Endothelial cell (in vitro differentiated cells): ENCODE data around the gene HCN2. TPM values are rescaled to one million over a fixed set of nuclear protein-coding genes. Genes with fewer than 3 reads are reported as not detected.

Source experiments
- DNase-seq: peaks from one replicate; pipeline ENCODE4 v3.0.0; 2021; ENCODE audit warnings: low spot score
- H3K27ac Mint-ChIP-seq: one replicate; pipeline ENCODE4 v1.8.0; 2021; ENCODE audit warnings: mixed read lengths, inconsistent platforms; ENCODE audit not compliant: unreplicated experiment
- H3K27me3 Mint-ChIP-seq: one replicate; pipeline ENCODE4 v1.8.0; 2021; ENCODE audit warnings: mild to moderate bottlenecking, moderate library complexity, mixed read lengths, inconsistent platforms; ENCODE audit not compliant: unreplicated experiment
- H3K36me3 Mint-ChIP-seq: one replicate; pipeline ENCODE4 v1.8.0; 2021; ENCODE audit warnings: mild to moderate bottlenecking, low read depth, mixed read lengths, inconsistent platforms; ENCODE audit not compliant: unreplicated experiment
- H3K4me1 Mint-ChIP-seq: one replicate; pipeline ENCODE4 v1.8.0; 2021; ENCODE audit warnings: mild to moderate bottlenecking, mixed read lengths, inconsistent platforms; ENCODE audit not compliant: unreplicated experiment
- H3K4me3 Mint-ChIP-seq: one replicate; pipeline ENCODE4 v1.8.0; 2021; ENCODE audit warnings: mild to moderate bottlenecking, mixed read lengths, inconsistent platforms; ENCODE audit not compliant: unreplicated experiment
- H3K9me3 Mint-ChIP-seq: one replicate; pipeline ENCODE4 v1.8.0; 2021; ENCODE audit warnings: mixed read lengths, inconsistent platforms; ENCODE audit not compliant: unreplicated experiment
- total RNA-seq: library from RNA; stranded (reverse); fragmentation: NEBNext Ultra II Directional; extraction: Animal tissue kit (Norgen Biotek cat#: 25700); gene quantifications from one replicate; pipeline ENCODE4 v1.2.1, GENCODE V29; 2021; ENCODE audit not compliant: unreplicated experiment
- TF ChIP-seq, protein P1 (sequence below): fragments of 200-600 bp; sonication (generic); IDR thresholded peaks from one replicate; pipeline ENCODE4 v1.5.0; 2021; ENCODE audit warnings: antibody characterized with exemption; ENCODE audit not compliant: unreplicated experiment

HCN2 gene
- total RNA-seq, 1 donor from 2014 or later: 0.28 TPM

DNA sequence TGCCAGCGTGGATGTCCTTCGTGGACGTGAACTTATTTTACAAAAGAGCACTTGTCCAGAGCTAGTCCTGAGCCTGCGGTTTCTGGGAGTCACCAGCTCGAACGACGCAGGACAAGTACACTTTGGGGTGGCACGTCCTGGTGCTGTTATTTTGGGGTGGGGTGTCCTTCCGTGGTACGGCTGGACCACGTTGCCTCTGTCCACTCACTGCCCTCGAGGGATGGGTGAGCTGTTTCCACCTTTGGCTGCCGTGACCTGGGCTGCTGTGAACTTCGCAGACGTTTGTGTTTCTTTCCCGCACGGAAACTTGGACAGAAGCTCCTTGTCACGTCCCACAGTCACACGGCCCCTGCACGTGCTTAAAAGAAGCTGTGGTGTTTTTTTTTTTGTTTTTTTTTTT lies 34.9 kb upstream of the HCN2 start:
- Mint-ChIP-seq H3K4me3 (no peak overlapping the region), H3K27me3 (peaks cover 5% of the 10 kb centered on the region), H3K4me1 (no peaks in the 10 kb centered on the region), H3K9me3 (no peaks in the 10 kb centered on the region), H3K36me3 (peaks cover 3% of the 10 kb centered on the region), H3K27ac (no peak overlapping the region)
- TF ChIP-seq, protein P1, sequence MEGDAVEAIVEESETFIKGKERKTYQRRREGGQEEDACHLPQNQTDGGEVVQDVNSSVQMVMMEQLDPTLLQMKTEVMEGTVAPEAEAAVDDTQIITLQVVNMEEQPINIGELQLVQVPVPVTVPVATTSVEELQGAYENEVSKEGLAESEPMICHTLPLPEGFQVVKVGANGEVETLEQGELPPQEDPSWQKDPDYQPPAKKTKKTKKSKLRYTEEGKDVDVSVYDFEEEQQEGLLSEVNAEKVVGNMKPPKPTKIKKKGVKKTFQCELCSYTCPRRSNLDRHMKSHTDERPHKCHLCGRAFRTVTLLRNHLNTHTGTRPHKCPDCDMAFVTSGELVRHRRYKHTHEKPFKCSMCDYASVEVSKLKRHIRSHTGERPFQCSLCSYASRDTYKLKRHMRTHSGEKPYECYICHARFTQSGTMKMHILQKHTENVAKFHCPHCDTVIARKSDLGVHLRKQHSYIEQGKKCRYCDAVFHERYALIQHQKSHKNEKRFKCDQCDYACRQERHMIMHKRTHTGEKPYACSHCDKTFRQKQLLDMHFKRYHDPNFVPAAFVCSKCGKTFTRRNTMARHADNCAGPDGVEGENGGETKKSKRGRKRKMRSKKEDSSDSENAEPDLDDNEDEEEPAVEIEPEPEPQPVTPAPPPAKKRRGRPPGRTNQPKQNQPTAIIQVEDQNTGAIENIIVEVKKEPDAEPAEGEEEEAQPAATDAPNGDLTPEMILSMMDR: no peak
- no peak for DNase-seq

DNA sequence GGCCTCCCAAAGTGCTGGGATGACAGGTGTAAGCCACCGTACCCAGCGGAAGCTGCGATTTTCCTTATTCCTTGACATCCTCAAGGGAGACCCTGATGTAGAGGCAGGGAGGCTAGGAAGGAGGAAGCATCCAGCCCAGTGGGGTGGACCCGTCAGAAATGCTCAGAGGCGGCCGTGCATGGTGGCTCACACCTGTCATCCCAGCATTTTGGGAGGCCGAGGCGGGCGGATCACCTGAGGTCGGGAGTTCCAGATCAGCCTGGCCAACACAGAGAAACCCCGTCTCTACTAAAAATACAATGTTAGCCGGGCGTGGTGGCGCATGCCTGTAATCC lies 34.2 kb upstream of the HCN2 start:
- TF ChIP-seq, protein P1: no peak
- H3K27me3 Mint-ChIP-seq: peaks cover 5% of the 10 kb centered on the region
- H3K27ac Mint-ChIP-seq: no peak overlapping the region

DNA sequence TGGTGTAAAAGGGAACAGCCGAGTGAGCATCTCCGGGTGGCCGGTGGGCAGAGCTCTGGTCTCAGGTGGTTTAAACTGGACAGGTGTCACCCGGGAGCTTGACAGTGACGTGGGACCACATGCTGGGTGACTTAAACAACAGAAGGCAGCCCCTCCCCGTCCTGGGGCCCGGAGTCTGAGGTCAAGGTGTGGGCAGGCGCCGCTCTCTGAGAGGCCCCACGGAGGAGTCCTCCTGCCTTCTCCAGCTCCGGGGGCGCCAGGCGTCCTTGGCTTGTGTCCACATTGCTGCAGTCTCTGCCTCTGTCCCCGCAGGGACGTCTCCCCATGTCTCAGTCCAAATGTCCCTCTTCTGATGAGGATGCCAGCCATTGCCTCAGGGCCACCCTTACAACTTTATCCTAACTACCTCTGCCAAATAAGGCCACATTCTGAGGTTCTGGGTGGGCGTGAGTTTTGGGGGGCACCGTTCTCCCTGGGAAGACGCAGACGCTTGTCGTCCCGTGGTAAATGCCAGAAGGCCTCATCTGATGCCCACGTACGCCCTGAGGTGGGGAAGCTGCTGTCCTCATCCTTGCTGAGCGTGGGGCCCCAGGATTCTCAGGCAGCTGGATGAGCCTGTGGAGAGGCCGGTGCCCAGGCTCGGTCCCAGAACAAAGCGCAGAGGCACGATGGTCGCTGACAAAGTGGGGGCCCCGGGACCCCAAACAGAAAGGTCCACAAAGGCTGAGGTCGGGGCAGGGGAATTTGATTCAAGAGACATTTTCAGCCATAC lies 32.9 kb upstream of the HCN2 start:
- TF ChIP-seq, protein P1: no peak
- Mint-ChIP-seq H3K4me1 (no peaks in the 10 kb centered on the region), H3K27ac (no peak overlapping the region), H3K4me3 (no peak overlapping the region), H3K27me3 (peaks cover 5% of the 10 kb centered on the region), H3K36me3 (peaks cover 3% of the 10 kb centered on the region), H3K9me3 (no peaks in the 10 kb centered on the region)
- no peak for DNase-seq

More for the DNA sequence above, 34.2 kb upstream of the HCN2 start:
- no peaks in the 10 kb centered on the region for H3K4me1 Mint-ChIP-seq
- H3K36me3 Mint-ChIP-seq: peaks cover 3% of the 10 kb centered on the region
- no peak overlapping the region for H3K4me3 Mint-ChIP-seq
- DNase-seq: no peak
- no peaks in the 10 kb centered on the region for H3K9me3 Mint-ChIP-seq

DNA sequence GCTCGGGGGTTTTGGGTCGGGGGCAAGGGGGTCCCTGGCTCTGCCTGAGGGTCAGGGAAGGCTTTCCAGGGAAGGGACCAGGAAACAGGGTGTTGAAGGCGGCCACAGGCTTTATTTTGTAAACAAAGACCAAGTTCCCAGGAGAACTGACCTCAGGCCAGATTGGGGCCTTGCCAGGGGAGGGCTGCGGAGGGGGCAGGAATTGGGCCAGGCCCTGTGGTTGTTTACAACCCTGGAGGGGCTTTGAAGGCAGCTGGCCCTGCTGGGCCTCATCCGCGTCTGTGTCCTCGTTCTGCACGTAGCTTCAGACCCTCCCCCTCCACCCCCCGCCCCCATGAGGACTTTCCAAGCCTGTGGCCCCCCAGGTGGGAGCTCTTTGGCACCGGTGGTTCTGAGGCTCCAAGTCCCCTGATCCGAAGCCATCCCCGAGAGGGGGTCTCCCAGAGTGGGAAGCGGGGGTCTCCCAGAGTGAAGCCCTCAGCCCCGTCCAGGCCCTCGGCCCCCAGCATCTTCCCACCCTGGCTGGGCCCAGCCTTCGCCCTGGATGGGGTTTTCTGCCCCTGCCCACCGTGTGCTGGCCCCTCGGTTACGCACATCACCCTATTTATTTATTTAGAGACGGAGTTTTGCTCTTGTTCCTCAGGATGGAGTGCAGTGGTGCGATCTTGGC lies 30.8 kb upstream of the HCN2 start:
- Mint-ChIP-seq H3K9me3 (no peaks in the 10 kb centered on the region), H3K27me3 (peaks cover 8% of the 10 kb centered on the region), H3K27ac (peak overlapping the region; percentile 57), H3K4me1 (no peaks in the 10 kb centered on the region), H3K36me3 (peaks cover 9% of the 10 kb centered on the region), H3K4me3 (no peak overlapping the region)
- no peak for DNase-seq
- TF ChIP-seq, protein P1: no peak

DNA sequence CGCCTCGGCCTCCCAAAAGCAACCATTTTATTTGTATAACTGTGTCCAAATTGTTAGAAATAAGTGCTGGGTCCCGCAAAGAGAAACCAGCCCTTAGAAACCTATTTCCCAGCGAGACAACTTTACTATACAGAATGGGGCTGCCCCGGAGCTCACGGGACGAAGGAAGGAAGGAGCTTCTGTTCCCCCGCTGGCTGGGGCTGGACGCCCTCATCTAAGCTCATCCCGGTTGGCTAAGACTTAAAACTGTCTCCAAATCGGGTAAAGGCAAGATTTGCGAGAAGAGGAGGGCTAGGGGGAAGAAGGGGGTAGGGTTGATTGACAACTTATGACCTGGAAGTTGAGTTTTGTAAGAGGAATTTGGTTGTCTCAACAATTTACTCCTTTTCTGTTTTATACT lies 29.6 kb upstream of the HCN2 start:
- H3K27ac Mint-ChIP-seq: no peak overlapping the region

More for the DNA sequence above, 29.6 kb upstream of the HCN2 start:
- Mint-ChIP-seq H3K4me1 (no peaks in the 10 kb centered on the region), H3K4me3 (no peak overlapping the region), H3K36me3 (peaks cover 9% of the 10 kb centered on the region), H3K9me3 (no peaks in the 10 kb centered on the region), H3K27me3 (peaks cover 8% of the 10 kb centered on the region)
- TF ChIP-seq, protein P1: no peak
- DNase-seq: no peak
